Measurements from ENCODE around the gene CLEC1A.

- no peak for TF ChIP-seq EZH2 (IDR thresholded peaks at IDR 0.05; ENCODE audit: insufficient read depth, poor library complexity, severe bottlenecking)
- no peak for TF ChIP-seq EZH2phosphoT487 (IDR thresholded peaks at IDR 0.05; ENCODE audit: insufficient read depth, low read depth)
These were observed 10.8 kb downstream of the CLEC1A start for GRCh38 chr12:10088031-10088430.

Data from GM23248 (cell line).